H1 (cell line): Measurements from ENCODE around the gene STX18. TPM values are rescaled to one million over a fixed set of nuclear protein-coding genes. Genes with fewer than 3 reads are reported as not detected.

Source experiments
- CTCF ChIA-PET: fragments of 300-600 bp; sonication (Branson Sonifier 250); formaldehyde crosslinking; loops from one replicate; lab custom pipeline; 2021; ENCODE audit not compliant: partially characterized antibody; lab: Charles Lee
- POLR2A ChIA-PET: fragments of 300-600 bp; sonication (Branson Sonifier 250); formaldehyde crosslinking; loops from one replicate; lab custom pipeline; 2021; ENCODE audit warnings: inconsistent platforms; ENCODE audit not compliant: partially characterized antibody; lab: Charles Lee
- DNase-seq, 2 experiments: peaks; one replicate each; pipeline versions ENCODE4 v3.0.0 to v3.0.0-alpha.2; 2010 to 2022; ENCODE audit warnings: low spot score in 2 of 2, low read depth in 1 of 2, mixed read lengths in 1 of 2
- FAIRE-seq: peaks from 2 replicates; lab custom pipeline; 2011; peaks lifted over from hg19 to GRCh38; lab: Jason Lieb, UNC
- H2AFZ ChIP-seq: 2 replicates; pipeline ENCODE4 v1.8.1; 2012; ENCODE audit warnings: low read length, inconsistent platforms
- H2AK5ac ChIP-seq: 2 replicates; pipeline ENCODE4 v1.6.1; 2013; ENCODE audit warnings: low read depth, low read length
- H2BK120ac ChIP-seq: replicated peaks from 2 replicates; pipeline ENCODE3; 2013; ENCODE audit warnings: low read depth, low read length, inconsistent platforms
- H2BK12ac ChIP-seq: 2 replicates; pipeline ENCODE4 v1.6.1; 2013; ENCODE audit warnings: low read depth, low read length
- H2BK15ac ChIP-seq: 2 replicates; pipeline ENCODE4 v1.6.1; 2013; ENCODE audit warnings: low read length
- H2BK20ac ChIP-seq: 2 replicates; pipeline ENCODE4 v1.6.1; 2013; ENCODE audit warnings: low read length
- H2BK5ac ChIP-seq: 2 replicates; pipeline ENCODE4 v1.6.1; 2013; ENCODE audit warnings: low read depth, low read length
- H3K14ac ChIP-seq: 2 replicates; pipeline ENCODE4 v1.6.1; 2013; ENCODE audit warnings: inconsistent platforms; ENCODE audit not compliant: insufficient read length
- H3K18ac ChIP-seq: 2 replicates; pipeline ENCODE4 v1.6.1; 2013; ENCODE audit warnings: low read length; ENCODE audit errors: extremely low read depth
- H3K23ac ChIP-seq: 2 replicates; pipeline ENCODE4 v1.6.1; 2013; ENCODE audit warnings: inconsistent platforms; ENCODE audit not compliant: insufficient read length
- H3K23me2 ChIP-seq: 2 replicates; pipeline ENCODE4 v1.6.1; 2013; ENCODE audit warnings: low read depth, low read length
- H3K27ac ChIP-seq: 2 replicates; pipeline ENCODE4 v1.6.1; 2011; ENCODE audit warnings: low read depth, low read length, inconsistent platforms
- H3K27me3 ChIP-seq, 4 experiments: replicated peaks in 1 of 4; 1 replicate in 1 of 4; 2 replicates in 3 of 4; pipeline versions ENCODE4 v1.6.1 to v1.8.1; 2011 to 2013; ENCODE audit warnings: low read length in 3 of 4, mild to moderate bottlenecking in 3 of 4, inconsistent platforms in 2 of 4, mixed read lengths in 2 of 4, moderate library complexity in 1 of 4; ENCODE audit not compliant: control insufficient read depth in 3 of 4, insufficient read depth in 3 of 4; ENCODE audit errors: extremely low read depth in 1 of 4
- H3K36me3 ChIP-seq, 4 experiments: 2 replicates each; pipeline versions ENCODE4 v1.6.1 to v1.8.1; 2011 to 2013; ENCODE audit warnings: mild to moderate bottlenecking in 4 of 4, low read length in 3 of 4, moderate library complexity in 2 of 4, control low read depth in 1 of 4, inconsistent platforms in 1 of 4; ENCODE audit not compliant: insufficient read depth in 4 of 4, control insufficient read depth in 2 of 4
- H3K4ac ChIP-seq: replicated peaks from 2 replicates; pipeline ENCODE3; 2013; ENCODE audit warnings: low read length, low read depth, mixed read lengths, inconsistent platforms; ENCODE audit not compliant: insufficient read length
- H3K4me1 ChIP-seq, 4 experiments: replicated peaks in 1 of 4; 1 replicate in 1 of 4; 2 replicates in 3 of 4; pipeline versions ENCODE4 v1.6.1 to v1.8.1; 2011 to 2013; ENCODE audit warnings: low read length in 3 of 4, inconsistent platforms in 2 of 4, mixed read lengths in 1 of 4; ENCODE audit not compliant: insufficient read depth in 4 of 4, control insufficient read depth in 3 of 4
- H3K4me2 ChIP-seq, 2 experiments: 2 replicates each; pipeline versions ENCODE4 v1.6.1 to v1.8.1; 2011 to 2013; ENCODE audit warnings: low read depth in 2 of 2, low read length in 2 of 2, control low read depth in 1 of 2, inconsistent platforms in 1 of 2, mild to moderate bottlenecking in 1 of 2; ENCODE audit not compliant: insufficient read depth in 1 of 2
- H3K4me3 ChIP-seq, 4 experiments: fragments of 200-600, 300-600 bp in 1 of 4; sonication (generic), shearing (Covaris generic), sonication (Bioruptor Twin) in 1 of 4; 2 replicates each; pipeline versions ENCODE4 v1.5.1 to v1.8.1; 2011 to 2016; ENCODE audit warnings: low read length in 4 of 4, low read depth in 3 of 4, control low read depth in 2 of 4, inconsistent platforms in 2 of 4, mild to moderate bottlenecking in 2 of 4, mixed read lengths in 1 of 4, moderate library complexity in 1 of 4; ENCODE audit not compliant: insufficient read depth in 2 of 4; ENCODE audit errors: extremely low read depth in 1 of 4
- H3K56ac ChIP-seq: replicated peaks from 2 replicates; pipeline ENCODE3; 2013; ENCODE audit warnings: low read depth, mild to moderate bottlenecking, mixed read lengths, low read length, inconsistent platforms; ENCODE audit not compliant: insufficient read length
- H3K79me1 ChIP-seq: 2 replicates; pipeline ENCODE4 v1.6.1; 2013; ENCODE audit warnings: low read depth, low read length, control low read depth
- H3K79me2 ChIP-seq, 2 experiments: 2 replicates each; pipeline versions ENCODE4 v1.6.1 to v1.8.1; 2012 to 2013; ENCODE audit warnings: low read length in 2 of 2, mild to moderate bottlenecking in 2 of 2, inconsistent platforms in 1 of 2; ENCODE audit not compliant: insufficient read depth in 2 of 2, control insufficient read depth in 1 of 2
- H3K9ac ChIP-seq, 4 experiments: replicated peaks in 1 of 4; 1 replicate in 1 of 4; 2 replicates in 3 of 4; pipeline versions ENCODE4 v1.6.1 to v1.8.1; 2011 to 2013; ENCODE audit warnings: low read depth in 3 of 4, low read length in 3 of 4, control low read depth in 2 of 4, mild to moderate bottlenecking in 2 of 4, moderate library complexity in 2 of 4, inconsistent platforms in 1 of 4; ENCODE audit errors: extremely low read depth in 1 of 4
- H3K9me3 ChIP-seq, 2 experiments: 2 replicates each; pipeline versions ENCODE4 v1.6.1 to v1.8.1; 2012 to 2013; ENCODE audit warnings: mild to moderate bottlenecking in 2 of 2, moderate library complexity in 2 of 2, control low read depth in 1 of 2, inconsistent platforms in 1 of 2, low read depth in 1 of 2, low read length in 1 of 2, mixed read lengths in 1 of 2; ENCODE audit not compliant: insufficient read depth in 2 of 2
- H4K20me1 ChIP-seq, 2 experiments: replicated peaks in 1 of 2; 2 replicates each; pipeline versions ENCODE3 to v1.8.1; 2011 to 2013; ENCODE audit warnings: inconsistent platforms in 2 of 2, low read length in 2 of 2, mild to moderate bottlenecking in 1 of 2; ENCODE audit not compliant: insufficient read depth in 2 of 2, control insufficient read depth in 1 of 2
- H4K5ac ChIP-seq: 2 replicates; pipeline ENCODE4 v1.6.1; 2013; ENCODE audit warnings: low read length, low read depth, mixed read lengths, inconsistent platforms; ENCODE audit not compliant: insufficient read length
- H4K8ac ChIP-seq: 2 replicates; pipeline ENCODE4 v1.8.0; 2013; ENCODE audit warnings: mild to moderate bottlenecking, moderate library complexity, low read length, inconsistent platforms; ENCODE audit not compliant: insufficient read depth; ENCODE audit errors: extremely low read depth
- H4K91ac ChIP-seq: replicated peaks from 2 replicates; pipeline ENCODE3; 2013; ENCODE audit warnings: low read length, mixed read lengths, inconsistent platforms; ENCODE audit not compliant: insufficient read length
- ATF2 ChIP-seq: IDR thresholded peaks from 2 replicates; pipeline ENCODE4 v1.6.1; 2012; ENCODE audit warnings: low read length, inconsistent platforms
- CBX5 ChIP-seq: fragments of 300-800, 300-1000 bp; sonication (generic); IDR thresholded peaks from 2 replicates; pipeline ENCODE4 v1.7.1; 2016; ENCODE audit warnings: antibody characterized with exemption, low read length, low read depth
- E2F6 ChIP-seq: IDR thresholded peaks from 2 replicates; pipeline ENCODE4 v1.6.1; 2012; ENCODE audit warnings: inconsistent platforms
- HDAC6 ChIP-seq: IDR thresholded peaks from one replicate; pipeline ENCODE4 v1.7.1; 2012; ENCODE audit warnings: low read depth, mild to moderate bottlenecking, inconsistent platforms, low read length, moderate library complexity
- SAP30 ChIP-seq: fragments of 300-600 bp; sonication (generic); IDR thresholded peaks from 2 replicates; pipeline ENCODE4 v1.7.1; 2012; ENCODE audit warnings: low read length, moderate library complexity, mild to moderate bottlenecking, inconsistent platforms; ENCODE audit not compliant: insufficient read depth, insufficient replicate concordance
- TEAD4 ChIP-seq: IDR thresholded peaks from 2 replicates; pipeline ENCODE4 v1.6.1; 2012; ENCODE audit warnings: low read depth, low read length, inconsistent platforms, mixed read lengths
- WGBS, 2 experiments: shearing (Covaris generic) in 1 of 2; methylation state at CpG; one replicate each; pipeline versions ENCODE4 v1.1.6 to v1.1.7; 2013 to 2015; ENCODE audit warnings: low lambda C conversion rate in 2 of 2, mixed read lengths in 2 of 2, inconsistent platforms in 1 of 2, low coverage in 1 of 2, missing lambda C conversion rate in 1 of 2; ENCODE audit not compliant: insufficient replicate concordance in 2 of 2, insufficient coverage in 1 of 2, insufficient read length in 1 of 2; ENCODE audit errors: extremely low coverage in 1 of 2, missing lambda C conversion rate in 1 of 2; 5-methylcytosine and 5-hydroxymethylcytosine counted together
- polyA plus RNA-seq, 7 experiments: library from polyadenylated mRNA; depleted of rRNA in 3 of 7; stranded (reverse) in 5 of 7; unstranded in 2 of 7; fragments of >200 nt in 5 of 7; fragments of 200-250 nt in 2 of 7; gene quantifications; 1 replicate in 5 of 7; 2 replicates in 1 of 7; 4 replicates in 1 of 7; pipeline versions ENCODE4 v1.2.1 to v1.2.3, GENCODE V29; 2011 to 2013; ENCODE audit warnings: missing spikeins in 2 of 7, mixed read lengths in 2 of 7
- total RNA-seq: library from RNA; stranded (reverse); fragmentation: NEBNext Ultra II Directional; extraction: Animal tissue kit (Norgen Biotek cat#: 25700); gene quantifications from 2 replicates; pipeline ENCODE4 v1.2.1, GENCODE V29; 2021

Gene STX18
- total and polyA plus RNA-seq, 2 of the 8 experiments (the other 6 are each of a cell fraction or from before 2014, with no cell fraction given), result 14.6 to 18.3 TPM

DNA sequence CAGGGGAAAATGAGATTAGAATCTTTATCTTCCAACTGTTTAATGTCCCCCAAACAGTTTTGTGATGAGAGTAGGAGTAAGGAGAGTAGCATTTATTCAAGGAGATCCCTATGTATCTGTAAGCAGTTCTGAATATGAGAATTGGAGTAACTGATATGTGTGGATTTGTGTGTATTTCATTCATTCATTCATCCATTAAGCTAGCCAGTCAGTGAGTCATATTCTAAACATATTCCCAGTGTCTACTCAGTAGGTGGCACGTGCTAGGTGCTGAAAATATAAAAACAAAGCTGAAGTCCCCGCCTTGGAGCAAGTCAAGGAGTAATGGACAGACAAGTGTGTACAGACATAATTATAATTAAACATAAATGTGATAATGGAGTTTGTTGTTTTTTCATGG is 12.4 kb upstream of the STX18 start:
- Histone ChIP-seq H3K4ac (no peak overlapping the region), H3K9ac (no peak overlapping the region), H3K18ac (no peak overlapping the region), H4K91ac (no peak overlapping the region), H3K27me3 (no peaks in the 10 kb centered on the region), H3K23me2 (no peaks in the 10 kb centered on the region; the same call in 1 of the 2 replicates), H3K4me2 (no peak overlapping the region), H2AK5ac (no peak overlapping the region), H2BK12ac (no peak overlapping the region), H3K4me3 (no peak overlapping the region), H2AFZ (no peak overlapping the region), H2BK120ac (no peak overlapping the region), H3K23ac (no peak overlapping the region), H4K8ac (no peak overlapping the region), H4K5ac (no peak overlapping the region), H2BK5ac (no peak overlapping the region), H3K36me3 (peaks cover 2 to 30% (median 3%) of the 10 kb centered on the region in 4 experiments; a peak in 5 of 8 replicates), H3K79me2 (no peaks in the 10 kb centered on the region), H2BK15ac (no peak overlapping the region), H3K14ac (no peak overlapping the region), H2BK20ac (no peak overlapping the region), H3K9me3 (no peaks in the 10 kb centered on the region), H3K56ac (no peak overlapping the region), H3K79me1 (no peaks in the 10 kb centered on the region; the same call in 1 of the 2 replicates), H4K20me1 (peaks cover 0 to 3% of the 10 kb centered on the region in 2 experiments), H3K4me1 (peaks cover 0 to 4% (median 1%) of the 10 kb centered on the region in 4 experiments; a peak in 2 of 7 replicates), H3K27ac (no peak overlapping the region)
- 90% methylated on average over 2 of the region's 2 CpGs; no CpG with 5 or more reads in 1 of the 2 experiments for WGBS, 2 experiments
- FAIRE-seq (no peak), DNase-seq (no peak)
- ChIA-PET CTCF (interaction anchor here (1.5 to 3.6 kb wide), 3 partner anchors 11 to 29 kb away, joined by 3 to 22 read pairs (median 15); partner anchors contain the start of gene STX18), POLR2A (no interaction called here)
- TF ChIP-seq CBX5 (no peak), TEAD4 (no peak), SAP30 (no peak), E2F6 (no peak), ATF2 (no peak), HDAC6 (no peak)
